RWPE1 (cell line): Measurements from ENCODE around the gene CELA2A.

Source experiments
- CTCF ChIA-PET: fragments of 350-600 bp; sonication (Branson Sonifier 250); formaldehyde crosslinking; extraction: SDS; loops from one replicate; lab custom pipeline; 2021; lab: Yijun Ruan, JAX
- POLR2A ChIA-PET: fragments of 400-600 bp; formaldehyde crosslinking; extraction: SDS; loops from one replicate; lab custom pipeline; 2020; ENCODE audit warnings: antibody characterized with exemption; ENCODE audit not compliant: low non-redundant PET; lab: Yijun Ruan, JAX
- DNase-seq: peaks from one replicate; pipeline ENCODE4 v3.0.0; 2012; ENCODE audit warnings: low spot score
- H3K27ac ChIP-seq: fragments of 450-650 bp; 2 replicates; pipeline ENCODE4 v1.5.1; 2017
- TF ChIP-seq, protein P1 (sequence below): fragments of 450-650 bp; conservative IDR thresholded peaks from 2 replicates; pipeline ENCODE4 v1.5.1; 2017; ENCODE audit warnings: low read depth, mild to moderate bottlenecking

CELA2A gene

DNA sequence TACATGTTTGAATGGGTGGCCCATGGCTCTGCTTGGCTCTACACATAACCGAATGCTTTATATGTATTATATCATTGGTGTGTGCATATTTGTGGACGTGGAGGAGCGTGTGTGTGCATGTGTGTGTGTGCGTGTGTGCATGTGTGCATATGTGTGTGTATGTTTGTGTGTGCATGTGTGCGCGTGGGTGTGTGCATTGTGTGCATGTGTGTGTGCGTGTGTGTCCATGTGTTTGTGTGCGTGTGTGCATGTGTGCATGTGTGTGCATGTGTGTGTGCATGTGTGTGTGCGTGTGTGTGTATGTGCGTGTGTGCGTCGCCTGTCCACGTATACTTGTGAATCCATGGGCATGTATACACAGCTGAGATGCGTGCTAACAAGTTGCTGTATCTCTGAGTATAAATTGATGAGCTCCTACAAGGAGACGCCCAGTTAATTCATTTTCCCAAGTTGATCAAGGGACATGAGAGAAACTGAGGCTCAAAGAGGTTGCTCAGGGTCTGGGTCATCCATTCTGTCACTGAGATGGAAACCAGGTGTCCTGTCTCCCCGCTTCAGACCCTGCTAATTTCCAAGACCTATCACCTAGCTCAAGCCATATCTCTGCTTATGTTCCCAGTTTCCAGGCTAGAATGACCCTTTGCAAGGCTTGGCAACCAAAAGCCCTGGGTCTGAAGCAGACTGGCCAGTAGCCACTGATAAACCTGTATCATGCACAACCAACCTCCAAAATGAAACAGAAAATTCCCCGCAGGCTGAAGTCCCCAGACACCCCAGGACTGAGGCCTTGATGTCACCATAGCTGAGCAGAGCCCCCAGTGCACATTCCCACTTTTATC is 21.1 kb upstream of the CELA2A start:
- no peak for DNase-seq
- ChIA-PET POLR2A (no interaction called here), CTCF (no interaction called here)
- no peak overlapping the region for H3K27ac ChIP-seq
- TF ChIP-seq, protein P1, sequence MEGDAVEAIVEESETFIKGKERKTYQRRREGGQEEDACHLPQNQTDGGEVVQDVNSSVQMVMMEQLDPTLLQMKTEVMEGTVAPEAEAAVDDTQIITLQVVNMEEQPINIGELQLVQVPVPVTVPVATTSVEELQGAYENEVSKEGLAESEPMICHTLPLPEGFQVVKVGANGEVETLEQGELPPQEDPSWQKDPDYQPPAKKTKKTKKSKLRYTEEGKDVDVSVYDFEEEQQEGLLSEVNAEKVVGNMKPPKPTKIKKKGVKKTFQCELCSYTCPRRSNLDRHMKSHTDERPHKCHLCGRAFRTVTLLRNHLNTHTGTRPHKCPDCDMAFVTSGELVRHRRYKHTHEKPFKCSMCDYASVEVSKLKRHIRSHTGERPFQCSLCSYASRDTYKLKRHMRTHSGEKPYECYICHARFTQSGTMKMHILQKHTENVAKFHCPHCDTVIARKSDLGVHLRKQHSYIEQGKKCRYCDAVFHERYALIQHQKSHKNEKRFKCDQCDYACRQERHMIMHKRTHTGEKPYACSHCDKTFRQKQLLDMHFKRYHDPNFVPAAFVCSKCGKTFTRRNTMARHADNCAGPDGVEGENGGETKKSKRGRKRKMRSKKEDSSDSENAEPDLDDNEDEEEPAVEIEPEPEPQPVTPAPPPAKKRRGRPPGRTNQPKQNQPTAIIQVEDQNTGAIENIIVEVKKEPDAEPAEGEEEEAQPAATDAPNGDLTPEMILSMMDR = no peak

DNA sequence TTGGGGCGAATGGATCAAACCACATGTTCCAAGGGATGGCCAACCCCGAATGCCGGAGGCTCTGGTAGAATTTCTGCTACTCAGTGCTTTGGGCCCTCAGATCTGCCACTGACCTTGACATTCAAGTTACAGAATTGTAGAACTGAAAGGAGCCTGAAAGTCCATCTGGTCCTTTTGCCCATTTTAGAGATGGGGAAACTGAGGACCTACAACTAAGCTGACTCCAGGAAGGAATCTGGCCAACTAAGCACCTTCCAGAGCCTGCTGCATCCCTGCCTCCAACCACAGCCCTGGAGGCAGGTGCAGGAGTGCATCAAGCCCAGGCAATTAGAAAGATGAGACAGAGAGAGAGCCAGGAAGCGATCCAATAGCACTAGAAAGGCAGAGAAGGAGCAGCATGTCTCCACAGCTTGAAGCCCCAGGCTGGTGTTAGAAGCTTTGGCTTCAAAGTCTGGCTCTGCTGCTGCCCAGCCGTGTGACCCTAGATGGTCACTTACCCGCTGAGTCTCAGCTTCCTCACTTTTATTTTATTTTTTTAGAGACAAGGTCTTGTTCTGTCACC is 19.6 kb upstream of the CELA2A start:
- DNase-seq = no peak
- no peak overlapping the region for H3K27ac ChIP-seq
- TF ChIP-seq, protein P1 = no peak
- ChIA-PET POLR2A (no interaction called here), CTCF (interaction anchor here (0.5 to 1.0 kb wide), 2 partner anchors 13 kb away, joined by 3 to 9 read pairs; no protein-coding TSS in a partner anchor)

DNA sequence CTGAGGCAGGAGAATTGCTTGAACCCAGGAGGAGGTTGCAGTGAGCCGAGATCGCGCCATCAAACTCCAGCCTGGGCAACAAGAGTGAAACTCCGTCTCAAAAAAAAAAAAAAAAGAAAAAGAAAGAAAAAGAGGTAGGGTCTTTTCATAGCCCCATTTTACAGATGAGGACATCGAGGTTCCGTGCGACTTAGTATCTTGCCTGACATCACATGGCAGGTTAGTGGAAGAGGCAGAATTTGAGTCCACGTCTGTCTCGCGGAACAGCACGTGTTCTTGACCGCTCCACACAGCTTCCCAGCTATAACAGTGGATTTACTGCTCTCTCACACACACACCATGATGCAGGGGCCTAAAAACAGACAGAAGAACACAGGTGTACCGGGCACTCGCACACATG is 17.2 kb upstream of the CELA2A start:
- ChIA-PET POLR2A (no interaction called here), CTCF (no interaction called here)
- TF ChIP-seq, protein P1 = no peak
- no peak for DNase-seq
- no peak overlapping the region for H3K27ac ChIP-seq

DNA sequence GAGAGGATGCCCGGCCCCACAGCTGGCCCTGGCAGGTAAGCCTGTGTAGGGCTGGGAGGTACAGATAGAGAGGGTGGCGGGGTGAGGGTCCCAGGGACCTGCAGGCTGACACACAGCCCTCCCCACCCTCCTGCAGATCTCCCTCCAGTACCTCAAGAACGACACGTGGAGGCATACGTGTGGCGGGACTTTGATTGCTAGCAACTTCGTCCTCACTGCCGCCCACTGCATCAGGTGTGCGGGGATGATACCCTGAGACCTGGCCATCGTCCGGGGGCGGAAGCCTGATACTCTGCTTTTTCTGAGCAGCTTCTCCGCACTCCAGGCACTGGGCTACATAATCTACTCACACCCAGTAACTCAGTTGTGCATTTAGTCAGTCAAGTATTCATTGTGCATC is 16.2 kb upstream of the CELA2A start:
- H3K27ac ChIP-seq = no peak overlapping the region
- TF ChIP-seq, protein P1 = no peak
- CTCF ChIA-PET = interaction anchor here (1.4 to 1.5 kb wide), 2 partner anchors 9 to 61 kb away, joined by 3 read pairs; no protein-coding TSS in a partner anchor
- POLR2A ChIA-PET = no interaction called here
- DNase-seq = no peak

DNA sequence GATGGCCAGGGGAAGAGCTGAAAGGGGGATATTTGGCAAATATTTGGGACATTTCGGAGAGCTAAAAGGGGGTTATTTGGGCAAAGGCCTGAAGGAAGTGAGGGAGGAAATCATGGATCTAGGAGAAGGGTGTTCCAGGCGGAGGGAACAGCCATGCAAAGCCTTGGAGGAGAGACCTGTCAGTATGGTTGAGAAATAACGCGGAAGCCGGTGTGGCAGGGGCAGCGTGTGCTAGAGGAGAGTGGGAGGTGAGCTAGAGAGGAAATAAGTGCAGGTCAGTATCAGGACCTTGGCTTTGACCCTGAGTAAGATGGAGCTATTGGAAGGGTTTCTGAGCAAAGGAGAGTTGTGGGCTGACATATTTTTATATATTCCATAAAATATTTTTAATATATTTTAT is 15.3 kb upstream of the CELA2A start:
- ChIA-PET CTCF (interaction anchor here (0.8 to 1.5 kb wide), 3 partner anchors 10 to 118 kb away, joined by 3 read pairs; no protein-coding TSS in a partner anchor), POLR2A (no interaction called here)
- TF ChIP-seq, protein P1 = no peak
- no peak for DNase-seq
- H3K27ac ChIP-seq = no peak overlapping the region

DNA sequence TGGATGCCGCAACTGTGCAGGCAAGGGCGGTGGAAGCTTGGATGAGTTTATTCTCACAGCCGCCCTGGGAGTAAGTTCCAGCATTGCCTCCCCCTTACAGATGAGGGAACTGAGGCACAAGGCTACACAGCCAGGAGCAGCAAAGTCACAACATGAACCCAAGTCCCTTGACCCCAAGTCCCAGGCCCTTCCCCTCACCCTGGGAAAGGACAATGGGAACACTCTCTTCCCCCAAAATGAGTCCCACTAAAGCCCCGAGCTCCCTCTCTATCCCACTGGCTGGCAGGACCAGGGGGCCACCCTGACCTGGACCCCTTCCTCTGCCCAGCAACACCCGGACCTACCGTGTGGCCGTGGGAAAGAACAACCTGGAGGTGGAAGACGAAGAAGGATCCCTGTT is 14.4 kb upstream of the CELA2A start:
- CTCF ChIA-PET = no interaction called here
- no peak overlapping the region for H3K27ac ChIP-seq
- POLR2A ChIA-PET = no interaction called here
- DNase-seq = no peak
- TF ChIP-seq, protein P1 = no peak
